ENCODE data around the gene NOP16.
"Not testable (repeated sequence)": the region's sequence is repeated elsewhere in the genome, so short reads cannot be mapped to it uniquely, and the experiment has no call there.

The NOP16 gene

GRCh38 chr5:176409765-176410164 is 21.4 kb upstream of the NOP16 start:
- no peak for DNase-seq (ENCODE audit: low spot score)

DNA sequence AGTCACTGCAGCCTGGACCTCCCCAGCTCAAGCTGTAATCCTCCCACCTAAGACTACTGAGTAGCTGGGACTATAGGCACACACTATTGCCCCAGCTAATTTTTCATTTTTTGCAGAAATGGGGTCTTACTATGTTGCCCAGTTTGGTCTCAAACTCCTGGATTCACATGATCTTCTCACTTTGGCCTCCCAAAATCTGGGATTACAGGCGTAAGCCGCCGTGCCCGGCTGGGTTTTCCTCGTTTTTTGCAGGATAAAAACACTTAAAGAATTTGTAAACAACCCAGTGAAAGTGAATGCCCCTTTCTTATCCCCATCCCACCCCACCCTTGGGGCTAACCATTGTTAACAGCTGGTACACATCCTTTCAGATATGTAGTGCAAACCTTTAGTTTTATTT is 20.2 kb upstream of the NOP16 start:
- DNase-seq (ENCODE audit: low spot score): no peak

GRCh38 chr5:176408252-176408573 is 19.8 kb upstream of the NOP16 start:
- DNase-seq (ENCODE audit: low spot score): not testable (repeated sequence)

DNA sequence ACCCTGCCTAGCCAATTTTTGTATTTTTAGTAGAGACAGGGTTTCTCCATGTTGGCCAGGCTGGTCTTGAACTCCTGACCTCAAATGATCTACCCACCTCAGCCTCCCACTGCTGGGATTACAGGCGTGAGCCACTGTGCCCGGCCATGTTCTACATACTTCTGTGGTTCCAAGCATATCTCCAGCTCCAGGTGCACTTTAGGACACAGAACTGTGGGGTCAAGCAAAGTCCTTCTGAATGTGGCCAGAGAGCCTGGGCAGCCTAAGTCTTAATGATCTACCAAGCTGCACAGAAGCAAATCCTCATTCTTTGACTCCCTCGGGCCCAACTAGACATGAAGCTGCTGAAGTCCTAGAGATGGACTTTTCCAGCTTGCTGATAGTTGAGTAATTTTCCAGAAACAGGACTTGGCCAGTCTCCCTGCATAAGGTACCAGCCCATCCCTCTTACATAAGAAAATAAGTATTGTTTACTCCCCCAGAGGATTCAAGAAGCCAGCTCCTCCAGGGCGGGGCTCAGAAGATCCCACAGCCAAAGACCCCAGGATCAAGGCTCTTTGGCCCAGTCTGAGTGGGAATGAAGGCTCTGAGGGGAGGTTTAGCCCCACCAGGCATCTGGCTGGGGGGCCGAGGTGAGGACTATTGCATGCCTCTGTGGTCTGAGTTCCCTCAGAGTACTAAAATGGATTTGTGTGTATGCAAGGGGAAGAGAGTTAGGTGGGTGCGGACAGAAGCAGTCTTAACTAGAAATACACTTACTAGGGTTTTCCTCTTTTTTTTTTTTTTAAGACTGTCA is 19.3 kb upstream of the NOP16 start:
- DNase-seq (ENCODE audit: low spot score): no peak

GRCh38 chr5:176406436-176407052 is 18.1 kb upstream of the NOP16 start:
- DNase-seq (ENCODE audit: low spot score): no peak

GRCh38 chr5:176405656-176406435 is 17.4 kb upstream of the NOP16 start:
- DNase-seq (ENCODE audit: low spot score): no peak

DNA sequence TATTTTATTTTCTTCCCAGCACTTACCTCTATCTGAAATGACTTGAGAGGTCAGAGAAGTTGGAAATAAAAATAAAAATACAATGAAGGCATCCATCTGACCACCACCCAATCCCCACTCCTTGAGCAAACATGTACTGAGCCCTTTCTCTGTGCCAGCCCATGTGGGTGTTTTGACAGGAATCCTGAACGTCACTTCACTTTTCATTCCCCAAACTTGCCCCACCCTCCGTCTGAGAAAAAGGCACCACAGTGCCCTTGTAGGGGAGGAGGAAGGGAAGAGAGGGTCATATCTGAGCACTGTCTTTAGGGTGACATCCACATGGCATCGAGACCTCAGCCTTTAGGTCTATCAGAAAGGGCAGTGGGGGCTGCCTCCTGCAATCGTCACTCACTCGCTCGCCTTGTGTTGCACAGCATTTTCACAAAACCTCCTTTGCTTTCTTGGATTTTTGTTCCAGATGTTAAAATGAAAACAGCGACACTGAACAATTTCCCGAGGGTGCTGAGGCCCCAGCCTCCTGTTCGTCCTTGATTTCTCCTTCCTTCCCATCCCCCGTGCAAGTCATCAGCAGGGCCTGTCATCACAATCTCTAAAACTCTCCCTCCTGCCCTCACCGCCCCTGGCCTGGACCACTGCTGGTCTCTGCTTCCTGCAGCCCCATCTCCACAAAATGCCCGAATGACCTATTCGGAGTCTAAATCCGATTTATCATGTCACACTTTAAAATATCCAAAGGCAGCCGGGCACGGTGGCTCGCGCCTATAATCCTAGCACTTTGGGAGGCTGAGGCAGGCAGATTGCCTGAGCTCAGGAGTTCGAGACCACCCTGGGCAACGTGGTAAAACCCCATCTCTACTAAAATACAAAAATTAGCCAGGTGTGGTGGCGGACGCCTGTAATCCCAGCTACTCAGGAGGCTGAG is 13.1 kb upstream of the NOP16 start:
- no peak for DNase-seq (ENCODE audit: low spot score)

DNA sequence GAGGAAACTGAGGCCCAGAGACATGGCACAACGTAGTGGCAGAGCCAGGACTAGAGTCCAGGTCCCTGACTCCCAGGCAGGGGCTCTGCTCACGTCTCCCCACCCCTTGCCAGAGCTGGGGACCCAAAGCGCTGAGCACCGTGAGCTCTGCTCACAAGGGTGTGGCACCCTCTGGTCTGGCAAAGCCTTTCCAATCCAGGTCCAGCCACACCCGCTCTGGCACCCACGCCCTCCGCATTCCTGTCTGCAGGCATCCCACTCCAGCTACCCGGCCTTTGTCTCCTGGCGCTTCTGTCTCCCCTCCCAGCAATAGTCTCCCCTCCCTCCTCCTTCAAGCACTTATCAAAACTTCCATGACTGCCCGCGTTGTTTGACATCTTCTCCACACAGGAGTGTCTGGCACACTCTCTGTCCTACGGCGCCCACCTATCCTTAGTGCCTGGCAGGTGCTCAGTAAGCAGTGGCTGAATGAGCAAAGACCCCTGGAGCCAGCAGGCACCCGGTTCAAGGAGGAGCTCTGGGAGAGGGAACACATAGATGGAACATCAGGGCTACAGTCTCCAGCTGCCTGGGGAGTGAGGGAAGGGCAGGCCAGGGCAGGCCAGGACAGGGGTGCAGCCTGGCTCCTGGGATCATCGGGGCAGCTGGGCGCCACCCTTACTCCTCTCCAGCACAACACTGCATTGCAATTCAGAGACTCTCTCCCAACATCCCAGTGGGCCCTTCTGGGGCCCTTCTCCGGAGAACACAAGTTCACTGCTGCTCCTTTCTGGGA is 12.2 kb upstream of the NOP16 start:
- DNase-seq (ENCODE audit: low spot score): no peak

DNA sequence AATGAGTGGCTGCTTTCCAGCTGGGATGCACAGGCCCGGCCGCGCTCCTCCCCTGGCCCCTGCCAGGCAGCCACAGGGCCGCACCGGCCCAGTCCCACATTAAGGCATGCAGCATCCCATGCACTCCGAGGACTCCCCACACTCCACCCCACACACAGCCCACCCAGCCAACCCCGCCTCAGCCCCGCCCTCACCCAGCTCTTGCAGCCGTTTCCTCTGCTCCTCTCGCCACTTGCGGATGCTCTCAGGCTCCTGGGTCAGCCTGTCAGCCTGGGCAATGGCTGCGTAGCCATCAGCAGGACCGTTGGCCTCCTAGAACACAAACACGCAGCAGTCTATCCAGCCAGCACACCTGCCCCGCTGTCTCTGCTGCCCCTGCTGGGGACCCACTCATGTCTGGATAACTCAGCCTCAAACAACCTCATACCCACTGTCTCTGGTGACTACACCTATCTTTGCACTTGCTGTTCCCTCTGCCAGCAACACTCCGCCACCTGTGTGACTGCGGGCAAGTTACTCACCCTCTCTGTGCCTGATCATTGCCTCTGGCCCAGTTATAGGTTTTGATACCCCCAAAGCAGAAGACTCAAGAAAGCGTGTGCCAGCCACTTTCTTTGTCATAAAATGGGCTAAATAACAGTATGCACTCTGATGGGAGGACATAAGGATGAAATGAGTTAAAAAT is 9.5 kb upstream of the NOP16 start:
- no peak for DNase-seq (ENCODE audit: low spot score)

GRCh38 chr5:176396330-176396729 is 7.9 kb upstream of the NOP16 start:
- DNase-seq (ENCODE audit: low spot score): no peak

DNA sequence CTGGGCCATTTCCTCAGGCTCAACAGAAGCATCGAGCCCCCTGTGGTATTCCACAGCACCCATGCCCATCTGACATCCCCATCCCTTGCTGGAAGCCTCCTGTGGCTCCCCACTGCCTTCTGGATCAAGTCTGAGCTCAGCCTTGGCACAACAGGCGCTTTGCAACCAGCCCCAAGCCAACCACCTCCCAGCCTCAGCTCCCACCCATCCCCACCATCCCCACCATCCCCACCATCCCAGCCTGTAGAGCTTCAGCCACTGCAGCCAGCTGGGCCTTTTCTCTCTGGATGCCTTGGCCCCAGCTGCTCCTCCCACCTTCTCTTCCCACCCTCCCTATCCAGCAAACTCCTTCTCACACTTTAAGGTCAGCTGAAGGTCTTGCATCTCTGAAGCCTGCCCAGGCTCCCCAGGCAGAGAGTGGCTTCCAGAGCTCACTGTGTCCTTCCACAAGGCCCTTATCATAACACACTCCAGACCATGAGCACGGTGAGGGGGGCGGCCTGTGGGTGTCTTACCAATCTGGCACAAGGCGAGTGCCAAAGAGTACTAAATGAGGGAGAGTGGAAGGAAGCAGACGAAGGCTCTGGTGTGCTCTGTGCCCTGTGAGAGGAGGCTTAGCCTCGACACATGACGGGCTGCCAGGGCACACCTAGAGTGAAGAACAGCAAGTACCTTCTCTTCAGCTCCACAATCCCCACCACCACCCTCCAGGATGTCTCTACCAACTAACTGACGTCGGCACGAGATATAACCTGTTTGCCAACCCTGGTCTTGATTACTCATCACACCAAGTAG is 6.7 kb upstream of the NOP16 start:
- no peak for DNase-seq (ENCODE audit: low spot score)

DNA sequence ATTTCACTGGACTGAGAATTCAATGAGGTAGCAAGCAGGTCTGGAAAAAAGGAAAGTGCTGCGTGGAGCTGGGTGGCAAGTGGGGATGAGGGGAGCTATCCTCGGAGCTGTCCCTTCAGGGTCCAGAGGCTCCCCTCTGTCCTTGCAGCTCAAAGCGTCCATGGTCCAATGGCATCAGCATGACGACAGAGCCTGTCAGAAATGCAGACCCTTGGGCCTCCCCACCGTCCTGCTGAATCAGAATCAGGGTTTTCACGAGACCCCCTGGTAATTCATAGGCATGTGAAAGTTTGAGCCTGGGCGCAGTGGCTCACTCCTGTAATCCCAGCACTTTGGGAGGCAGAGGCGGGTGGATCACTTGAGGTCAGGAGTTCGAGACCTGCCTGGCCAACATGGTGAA is 5.7 kb upstream of the NOP16 start:
- DNase-seq (ENCODE audit: low spot score): no peak

DNA sequence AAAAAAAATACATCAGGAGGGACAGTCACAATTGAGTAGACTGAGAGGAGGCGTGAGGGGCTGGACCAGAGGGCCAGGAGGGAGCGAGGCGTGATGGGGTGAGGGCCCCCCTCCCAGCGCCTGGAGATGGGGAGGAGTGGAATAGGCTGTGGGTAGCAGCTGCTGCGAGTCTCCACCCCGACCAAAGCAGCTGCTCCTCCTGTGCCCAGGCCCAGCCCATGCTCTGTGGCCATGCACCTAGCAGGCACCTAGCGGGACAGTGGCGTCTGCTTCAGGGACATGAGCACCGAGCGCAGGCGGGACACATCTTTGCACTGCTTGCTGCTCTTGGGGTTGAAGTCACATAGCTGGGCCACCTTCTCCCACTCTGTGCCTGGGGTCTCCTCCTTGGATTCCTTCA is 4.1 kb upstream of the NOP16 start:
- DNase-seq (ENCODE audit: low spot score): no peak

DNA sequence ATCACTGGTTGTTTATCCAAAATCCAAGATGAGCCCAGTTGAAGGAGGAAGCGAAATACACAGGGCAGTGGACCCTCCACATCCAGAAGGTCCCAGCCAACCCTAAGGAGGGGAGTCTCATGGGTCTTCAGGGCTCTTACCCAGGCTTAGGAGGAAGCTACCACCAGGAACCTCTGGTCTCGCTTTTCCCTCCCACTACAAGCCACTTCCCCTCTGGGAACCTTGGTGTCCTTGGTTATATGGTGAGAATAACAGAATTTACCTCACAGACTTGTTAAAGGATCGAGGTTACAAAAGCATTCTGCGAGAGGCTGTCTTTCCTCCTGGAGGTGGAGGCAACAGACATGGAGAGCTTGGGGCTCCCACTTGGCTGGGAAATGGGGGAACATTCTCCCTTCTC is 3.6 kb upstream of the NOP16 start:
- no peak for DNase-seq (ENCODE audit: low spot score)

- DNase-seq (ENCODE audit: low spot score): no peak
Measured at GRCh38 chr5:176391479-176391878, 3.1 kb upstream of the NOP16 start.

DNA sequence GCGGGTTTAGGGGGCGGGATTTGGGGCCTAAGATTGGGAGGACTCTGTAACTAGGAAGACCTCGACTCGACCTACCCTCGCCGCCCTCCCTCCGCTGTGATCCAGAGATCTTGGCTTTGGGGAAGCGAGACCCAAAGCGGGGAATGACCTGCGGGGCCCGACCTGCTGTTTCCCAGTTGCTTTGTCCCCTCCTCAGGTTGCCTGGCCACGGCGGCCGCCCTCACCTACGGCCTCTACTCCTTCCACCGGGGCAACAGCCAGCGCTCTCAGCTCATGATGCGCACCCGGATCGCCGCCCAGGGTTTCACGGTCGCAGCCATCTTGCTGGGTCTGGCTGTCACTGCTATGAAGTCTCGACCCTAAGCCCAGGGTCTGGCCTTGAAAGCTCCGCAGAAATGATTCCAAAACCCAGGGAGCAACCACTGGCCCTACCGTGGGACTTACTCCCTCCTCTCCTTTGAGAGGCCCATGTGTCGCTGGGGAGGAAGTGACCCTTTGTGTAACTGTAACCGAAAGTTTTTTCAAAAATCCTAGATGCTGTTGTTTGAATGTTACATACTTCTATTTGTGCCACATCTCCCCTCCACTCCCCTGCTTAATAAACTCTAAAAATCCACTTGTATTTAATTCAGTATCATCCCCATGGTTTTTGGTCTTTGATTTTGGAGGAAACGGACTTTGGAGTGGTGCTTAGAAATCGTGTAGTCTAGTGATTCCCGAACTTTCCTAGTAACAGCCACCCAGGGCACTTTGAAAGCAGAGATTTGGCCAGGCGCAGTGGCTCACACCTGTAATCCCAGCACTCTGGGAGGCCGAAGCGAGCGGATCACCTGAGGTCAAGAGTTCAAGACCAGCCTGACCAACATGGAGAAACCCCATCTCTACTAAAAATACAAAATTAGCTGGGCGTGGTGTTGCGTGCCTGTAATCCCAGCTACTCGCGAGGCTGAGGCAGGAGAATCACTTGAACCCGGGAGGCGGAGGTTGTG is 1.0 kb upstream of the NOP16 start:
- DNase-seq (ENCODE audit: low spot score): no peak

GRCh38 chr5:176388003-176388443 is 375 bp downstream of the NOP16 start:
- DNase-seq (ENCODE audit: low spot score): no peak

DNA sequence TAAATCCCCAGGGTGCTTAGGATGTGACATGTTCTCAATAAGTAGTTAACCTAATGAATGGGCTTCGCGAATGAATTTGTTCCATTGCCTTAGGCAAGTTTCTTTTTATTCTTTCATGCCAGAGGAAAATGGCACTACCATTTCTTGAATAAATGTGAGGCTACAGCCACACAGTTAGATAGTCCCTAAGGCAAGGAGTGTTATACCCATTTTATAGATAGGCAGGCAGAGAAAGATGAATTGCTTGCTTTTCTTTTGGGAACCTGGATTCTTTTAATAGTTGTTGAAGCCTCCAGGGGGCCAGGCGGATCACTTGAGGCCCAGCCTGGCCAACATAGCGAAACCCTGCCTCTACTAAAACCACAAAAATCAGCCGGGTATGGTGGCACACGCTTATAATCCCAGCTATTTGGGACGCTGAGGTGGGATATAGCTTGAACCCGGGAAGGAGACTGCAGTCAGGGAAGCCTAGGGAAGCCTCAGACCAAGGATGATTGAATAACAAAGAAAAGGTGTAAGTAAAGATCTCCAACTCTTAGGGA is 943 bp downstream of the NOP16 start:
- DNase-seq (ENCODE audit: low spot score): no peak

Data from CD4-positive, alpha-beta T cell treated with Interleukin-2 at 100 ng/mL for 4 hours (primary cell).